HG03571 (cell line): ENCODE results near the gene DDAH1.
A peak's percentile ranks its signal among the peaks of the same experiment; 100 is the strongest.

ENCODE experiments used
- ATAC-seq: cut with Tn5 transposase; IDR thresholded peaks from one replicate; pipeline ENCODE4 v1.9.1; 2021; ENCODE audit not compliant: unreplicated experiment

DDAH1 gene

DNA sequence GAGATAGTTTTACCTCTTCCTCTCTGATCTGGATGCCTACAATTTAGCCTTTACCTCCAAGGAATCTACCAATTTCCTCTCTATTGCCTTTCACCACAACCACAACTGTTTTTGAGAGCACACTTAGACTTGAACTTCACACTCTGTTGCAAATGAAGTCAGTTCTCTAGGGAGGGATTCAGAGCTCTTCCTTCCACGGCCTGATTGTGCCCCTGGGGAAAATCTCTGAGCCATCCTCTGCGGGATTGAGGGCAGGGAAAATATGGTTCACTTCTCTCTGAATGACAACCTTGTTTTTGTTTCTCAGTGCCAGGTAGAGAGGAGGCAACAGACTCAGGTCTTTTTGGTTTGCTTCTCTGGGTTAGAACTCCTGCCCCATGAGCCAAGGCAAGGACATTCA lies 153.1 kb downstream of the DDAH1 start:
- ATAC-seq: no peak

GRCh38 chr1:85308833-85309350 lies 156.1 kb downstream of the DDAH1 start:
- no peak for ATAC-seq

DNA sequence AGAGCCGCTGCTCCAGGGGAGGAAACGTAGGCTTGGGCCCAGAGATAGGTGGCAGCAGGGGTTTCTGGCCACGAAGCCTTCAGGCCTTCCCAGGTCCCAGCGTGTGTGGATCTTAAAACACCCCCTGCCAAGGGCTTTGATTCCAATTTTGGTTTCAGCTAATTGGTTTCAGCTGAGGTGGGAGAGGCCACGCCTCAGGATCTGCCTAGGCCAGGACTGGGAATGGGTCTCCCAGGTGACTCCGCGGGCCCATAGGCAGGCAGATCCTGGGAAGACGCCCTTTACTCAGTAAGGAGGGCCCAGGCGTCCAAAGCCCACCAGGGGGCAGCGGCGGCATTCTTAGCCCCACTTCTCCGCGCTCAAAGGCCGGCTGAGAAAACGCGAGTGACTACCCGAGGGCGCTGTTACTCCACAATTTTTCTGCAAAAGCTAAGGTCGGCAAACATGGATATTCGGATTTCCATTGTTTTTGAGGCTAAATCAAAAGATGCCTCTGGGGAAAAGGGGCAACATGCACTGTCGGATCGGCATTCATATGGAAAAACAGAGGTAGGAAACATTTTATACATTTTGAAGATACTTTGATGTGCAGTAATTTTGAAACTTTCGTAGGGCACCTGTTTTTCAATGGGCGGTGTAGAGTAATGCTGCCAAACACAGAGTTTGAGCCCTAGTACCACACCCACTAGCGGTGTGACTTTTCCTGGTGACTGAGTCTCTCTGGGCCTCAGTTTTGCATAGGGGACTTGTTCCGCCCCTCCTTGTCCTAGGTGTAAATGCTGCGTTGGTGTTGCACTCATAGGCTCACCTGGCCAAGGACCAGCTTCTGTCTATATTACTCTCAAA lies 156.7 kb downstream of the DDAH1 start:
- ATAC-seq: peak; percentile 85

DNA sequence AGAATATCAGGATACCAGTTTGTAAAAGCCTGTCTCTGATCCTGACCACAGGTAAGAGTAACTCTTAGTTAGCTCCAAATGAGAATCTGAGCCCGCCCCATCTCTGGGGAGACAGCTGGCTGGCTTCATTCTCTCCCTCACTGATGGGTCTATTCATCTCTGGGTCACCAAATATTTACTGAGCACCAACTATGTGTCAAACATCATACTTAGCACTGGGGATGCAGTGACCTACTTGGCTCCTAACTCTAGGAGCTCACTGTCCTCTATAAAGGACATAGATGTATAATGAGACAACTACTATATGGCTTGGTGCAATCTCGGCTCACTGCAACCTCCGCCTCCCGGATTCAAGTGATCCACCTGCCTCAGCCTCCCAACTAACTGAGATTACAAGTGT lies 158.7 kb downstream of the DDAH1 start:
- ATAC-seq: no peak

DNA sequence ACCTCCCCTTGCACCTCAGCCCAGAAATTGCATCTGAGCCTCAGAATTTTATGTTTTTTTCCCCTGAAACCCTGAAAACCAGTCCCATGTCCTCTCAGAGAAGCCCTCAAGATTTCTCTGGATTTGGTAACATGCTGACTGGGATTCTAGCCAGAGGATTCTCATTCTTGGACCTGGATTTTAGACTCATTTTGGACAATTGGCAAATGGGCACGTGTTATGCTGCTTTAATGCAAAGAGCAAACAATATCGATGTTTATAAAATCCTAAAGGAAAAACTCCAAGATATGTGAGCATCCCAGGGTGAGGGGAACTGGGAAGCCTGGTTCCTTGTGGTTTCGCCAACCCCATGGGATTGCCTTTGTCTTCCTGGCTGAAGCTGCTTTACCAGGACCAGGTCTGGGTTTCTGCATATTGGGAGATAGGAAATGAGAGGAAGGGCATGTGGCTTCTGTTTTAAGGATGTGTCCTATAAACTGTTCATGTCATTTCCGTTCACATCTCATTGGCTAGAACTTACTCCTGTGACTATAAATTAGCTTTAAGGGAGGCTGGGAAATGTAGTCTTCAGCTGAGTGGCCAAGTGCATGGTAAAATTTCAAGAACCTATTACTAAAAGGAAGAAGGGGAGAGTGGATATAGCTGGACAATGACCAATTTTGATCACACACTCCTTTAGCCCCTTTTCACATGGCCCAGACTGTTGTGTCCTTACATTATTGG lies 161.4 kb downstream of the DDAH1 start:
- no peak for ATAC-seq

- no peak for ATAC-seq
Observed at GRCh38 chr1:85300140-85300539, 164.8 kb downstream of the DDAH1 start.

DNA sequence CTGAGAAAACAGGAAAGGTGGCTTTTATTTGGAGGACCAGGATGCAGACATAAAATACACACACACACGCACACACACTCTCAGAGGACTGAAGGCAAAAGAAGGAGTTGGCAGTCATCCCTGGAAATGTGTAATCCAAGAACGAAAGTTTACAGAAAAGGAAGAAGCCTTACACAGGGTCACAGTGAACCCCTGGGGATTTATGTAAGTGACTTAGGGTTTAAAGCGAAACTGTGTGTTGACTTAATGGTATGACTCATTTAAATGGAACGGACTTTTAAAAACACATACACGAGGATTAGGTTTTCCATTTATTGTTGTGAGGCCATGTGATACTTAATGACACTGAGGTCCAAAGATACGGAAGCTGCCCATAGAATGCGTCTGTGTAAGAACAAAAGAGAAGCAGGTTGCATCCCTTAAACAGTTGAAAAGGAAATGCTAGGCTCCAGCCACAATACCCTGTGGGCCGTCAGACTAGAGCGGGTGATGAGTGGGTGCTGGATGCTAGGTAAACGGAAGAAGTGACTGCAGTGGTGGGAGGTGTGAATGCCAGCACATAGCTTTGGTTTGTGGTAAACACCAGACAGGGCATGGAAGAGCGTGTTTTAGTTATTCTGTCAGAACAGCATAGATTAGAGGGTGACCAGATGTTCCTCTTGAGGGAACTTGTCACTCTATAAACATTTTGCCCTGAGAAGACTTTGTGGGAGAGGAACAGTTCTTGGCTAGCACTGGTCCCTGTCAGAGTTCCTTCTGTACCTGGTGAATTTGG lies 166.9 kb downstream of the DDAH1 start:
- ATAC-seq: peak; percentile 93

DNA sequence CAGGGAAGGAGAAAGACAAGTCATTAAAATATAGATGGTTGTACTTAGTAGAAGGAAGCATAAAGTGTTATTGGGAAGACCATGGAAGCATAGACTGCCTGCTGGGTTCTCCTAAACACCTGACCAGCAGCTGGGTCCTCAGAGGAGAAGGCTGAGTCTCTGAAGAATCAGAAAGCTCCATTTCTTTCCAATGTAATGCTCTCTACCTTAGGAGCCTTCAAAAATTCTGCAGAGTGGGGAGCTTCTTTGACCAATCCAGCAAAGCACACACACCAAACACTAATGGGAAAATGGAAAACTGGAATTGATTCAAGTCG lies 167.5 kb downstream of the DDAH1 start:
- no peak for ATAC-seq

DNA sequence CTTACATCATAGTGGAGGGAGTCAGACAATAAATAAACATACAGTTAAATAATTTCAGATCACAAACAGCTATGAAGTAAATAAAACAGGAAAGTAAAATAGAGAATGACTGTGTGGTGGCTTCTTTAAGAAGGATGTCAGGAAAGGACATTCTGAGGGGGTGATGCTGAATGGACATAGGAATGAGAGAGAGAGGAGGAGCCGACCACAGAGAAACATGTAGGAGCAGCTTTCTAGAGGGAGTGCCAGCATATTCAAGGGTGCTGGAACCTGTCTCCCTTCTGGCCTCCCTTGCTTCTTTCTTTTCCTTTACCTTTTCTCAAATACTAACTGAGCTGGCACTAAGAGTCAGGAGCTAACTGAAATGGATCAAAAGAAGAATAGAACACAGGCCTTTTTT lies 168.0 kb downstream of the DDAH1 start:
- no peak for ATAC-seq

GRCh38 chr1:85295654-85296053 lies 169.3 kb downstream of the DDAH1 start:
- ATAC-seq: no peak

DNA sequence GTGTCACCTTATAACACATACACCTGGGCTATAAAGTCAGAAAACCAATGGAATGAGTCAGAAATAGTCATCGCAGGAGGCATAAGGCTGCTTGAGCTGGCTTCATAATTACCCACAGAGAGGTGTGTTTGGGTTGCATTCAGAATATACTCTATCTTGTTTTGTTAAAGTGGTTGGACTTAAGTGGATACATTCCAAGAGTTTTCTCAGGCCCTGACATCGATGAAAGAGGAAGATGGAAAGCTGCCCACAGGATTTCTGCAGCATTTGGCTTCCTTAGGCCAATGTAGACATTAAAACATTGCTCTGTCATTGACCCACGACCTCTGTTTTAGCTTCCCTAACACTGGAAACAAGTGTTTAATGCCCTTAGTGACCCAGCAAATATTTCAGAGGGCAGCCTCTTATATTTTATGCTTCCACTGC lies 169.9 kb downstream of the DDAH1 start:
- no peak for ATAC-seq

- ATAC-seq: no peak
Observed at GRCh38 chr1:85290826-85291225, 174.1 kb downstream of the DDAH1 start.

DNA sequence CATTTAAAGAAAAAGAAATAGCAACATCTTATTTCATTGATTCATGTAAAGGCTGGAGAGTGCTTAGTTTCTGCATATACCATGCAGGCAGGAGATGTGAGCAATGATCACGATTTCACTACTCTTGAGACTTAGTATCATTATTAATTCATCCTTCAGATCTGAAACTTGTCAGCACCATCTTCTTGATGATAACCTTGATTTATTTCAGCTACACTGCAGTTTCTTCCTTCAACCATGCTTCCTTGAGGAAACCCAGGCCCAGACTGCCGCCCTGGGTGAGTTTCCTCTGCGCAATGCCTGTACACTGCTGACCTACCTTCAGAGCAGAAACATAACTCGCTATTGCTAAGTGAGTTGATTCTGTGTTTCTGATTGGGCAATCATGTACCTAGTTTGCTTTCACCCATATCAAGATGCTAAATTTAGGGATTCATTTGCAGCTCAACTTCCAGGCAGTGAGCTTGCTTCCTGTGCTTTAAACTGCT lies 175.1 kb downstream of the DDAH1 start:
- no peak for ATAC-seq

DNA sequence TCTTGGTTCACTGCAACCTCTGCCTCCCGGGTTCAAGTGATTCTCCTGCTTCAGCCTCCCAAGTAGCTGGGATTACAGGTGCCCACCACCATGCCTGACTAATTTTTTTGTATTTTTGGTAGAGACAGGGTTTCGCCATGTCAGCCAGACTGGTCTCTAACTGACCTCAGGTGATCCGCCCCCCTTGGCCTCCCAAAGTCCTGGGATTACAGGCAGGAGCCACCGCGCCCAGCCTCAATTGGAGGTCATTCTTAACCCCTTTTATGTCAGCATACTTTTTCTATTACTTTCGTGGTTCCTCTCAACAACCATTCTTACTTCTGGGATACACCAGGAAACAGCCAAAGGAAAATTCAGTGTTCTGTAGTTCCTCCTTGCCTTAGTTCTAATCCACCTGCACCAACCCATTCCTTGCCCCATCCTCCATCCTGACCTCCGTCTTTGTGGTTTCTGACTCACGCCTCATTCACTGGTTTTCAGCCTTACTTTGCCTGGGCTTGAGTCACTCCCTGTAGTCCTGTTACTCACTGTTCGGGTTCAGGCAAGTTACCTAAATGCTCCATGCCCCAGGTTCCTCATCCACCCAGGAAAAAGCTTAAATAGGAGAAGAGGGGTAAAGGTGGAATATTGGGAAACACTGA lies 175.6 kb downstream of the DDAH1 start:
- no peak for ATAC-seq

GRCh38 chr1:85284202-85284601 lies 180.8 kb downstream of the DDAH1 start:
- no peak for ATAC-seq

- ATAC-seq: no peak
Observed at GRCh38 chr1:85283475-85284199, 181.3 kb downstream of the DDAH1 start.

- ATAC-seq: no peak
Observed at GRCh38 chr1:85282424-85282823, 182.5 kb downstream of the DDAH1 start.

DNA sequence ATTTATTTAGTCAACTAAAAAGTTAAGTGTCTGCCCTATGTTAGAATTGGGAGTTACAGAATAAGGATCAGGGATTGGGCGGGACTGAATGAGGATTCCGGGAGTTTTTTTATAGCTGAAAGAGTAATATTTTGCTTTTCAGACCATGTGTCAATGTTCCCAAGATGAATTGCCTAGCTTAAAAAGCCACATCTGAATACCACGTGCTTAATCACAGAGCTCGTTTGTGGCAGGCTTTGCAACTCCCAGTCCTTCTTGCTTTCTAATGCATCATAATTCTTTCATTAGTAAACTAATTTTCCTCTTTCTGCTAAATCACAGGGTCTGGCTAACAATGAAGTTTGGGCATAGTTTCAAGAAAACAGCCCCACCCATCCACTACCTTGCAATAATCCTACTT lies 184.3 kb downstream of the DDAH1 start:
- ATAC-seq: no peak

GRCh38 chr1:85279458-85280080 lies 185.4 kb downstream of the DDAH1 start:
- ATAC-seq: no peak

GRCh38 chr1:85278853-85279314 lies 186.1 kb downstream of the DDAH1 start:
- no peak for ATAC-seq
